GM23338 (cell line): ENCODE data around the gene RAD51B. TPM values are rescaled to one million over a fixed set of nuclear protein-coding genes. Genes with fewer than 3 reads are reported as not detected.

Source experiments
- ATAC-seq: fragments of 200-7000 bp; cut with Tn5 transposase; 3 replicates; pipeline ENCODE4 v1.9.1; 2020
- DNase-seq: peaks from one replicate; pipeline ENCODE4 v3.0.0-alpha.2; 2015; ENCODE audit warnings: low spot score
- H2AFZ ChIP-seq: fragments of 200-600 bp; sonication (generic); 2 replicates; pipeline ENCODE4 v1.8.0; 2016; ENCODE audit warnings: antibody characterized with exemption, mild to moderate bottlenecking, moderate library complexity
- H3F3A ChIP-seq: fragments of 200-600 bp; sonication (generic); replicated peaks from 2 replicates; pipeline ENCODE4 v1.8.0; 2017; ENCODE audit warnings: antibody characterized with exemption, mixed run types, low read depth
- H3K27ac ChIP-seq: fragments of 200-600 bp; sonication (generic); 2 replicates; pipeline ENCODE4 v1.6.1; 2016; ENCODE audit warnings: low read depth
- H3K27me3 ChIP-seq: fragments of 200-600 bp; sonication (generic); 2 replicates; pipeline ENCODE4 v1.8.0; 2016; ENCODE audit warnings: mild to moderate bottlenecking, mixed run types, moderate library complexity; ENCODE audit not compliant: insufficient read depth
- H3K36me3 ChIP-seq: fragments of 200-600 bp; sonication (generic); 2 replicates; pipeline ENCODE4 v1.8.0; 2016; ENCODE audit warnings: mild to moderate bottlenecking; ENCODE audit not compliant: insufficient read depth
- H3K4me1 ChIP-seq: fragments of 200-600 bp; sonication (generic); 2 replicates; pipeline ENCODE4 v1.8.0; 2016; ENCODE audit warnings: mild to moderate bottlenecking, moderate library complexity; ENCODE audit not compliant: insufficient read depth
- H3K4me2 ChIP-seq: fragments of 200-600 bp; sonication (generic); 2 replicates; pipeline ENCODE4 v1.7.1; 2017; ENCODE audit warnings: mixed run types
- H3K4me3 ChIP-seq: fragments of 200-600 bp; sonication (generic); 2 replicates; pipeline ENCODE4 v1.6.1; 2016; ENCODE audit warnings: mixed run types
- H3K79me2 ChIP-seq: fragments of 200-600 bp; sonication (generic); replicated peaks from 2 replicates; pipeline ENCODE4 v1.8.0; 2017; ENCODE audit warnings: mild to moderate bottlenecking; ENCODE audit not compliant: insufficient read depth
- H3K9me2 ChIP-seq: fragments of 200-600 bp; sonication (generic); 2 replicates; pipeline ENCODE4 v1.8.0; 2017; ENCODE audit not compliant: insufficient read depth
- H4K20me1 ChIP-seq: fragments of 200-600 bp; sonication (generic); replicated peaks from 2 replicates; pipeline ENCODE4 v1.8.0; 2017; ENCODE audit warnings: mild to moderate bottlenecking; ENCODE audit not compliant: insufficient read depth
- H3K27ac Mint-ChIP-seq: 2 replicates; pipeline ENCODE4 v1.8.0; 2020; ENCODE audit warnings: inconsistent platforms, mild to moderate bottlenecking, moderate library complexity, mixed read lengths
- H3K27me3 Mint-ChIP-seq: 3 replicates; pipeline ENCODE4 v1.8.0; 2022; ENCODE audit warnings: low read depth, mild to moderate bottlenecking, moderate library complexity, mixed read lengths, inconsistent platforms; ENCODE audit not compliant: insufficient read depth, poor library complexity
- H3K36me3 Mint-ChIP-seq: 3 replicates; pipeline ENCODE4 v1.8.0; 2021; ENCODE audit warnings: low read depth, mild to moderate bottlenecking, inconsistent platforms, moderate library complexity, mixed read lengths
- H3K4me1 Mint-ChIP-seq: 3 replicates; pipeline ENCODE4 v1.8.0; 2020; ENCODE audit warnings: mild to moderate bottlenecking, inconsistent platforms, mixed read lengths
- H3K4me3 Mint-ChIP-seq: 3 replicates; pipeline ENCODE4 v1.8.0; 2021; ENCODE audit warnings: moderate library complexity, mild to moderate bottlenecking, inconsistent platforms, mixed read lengths
- H3K9me3 Mint-ChIP-seq: 3 replicates; pipeline ENCODE4 v1.8.0; 2020; ENCODE audit warnings: moderate library complexity, mild to moderate bottlenecking, inconsistent platforms, mixed read lengths
- CREB1 ChIP-seq: fragments of 250-450 bp; sonication (Bioruptor Pico); IDR thresholded peaks from 2 replicates; pipeline ENCODE4 v1.5.0; 2020; ENCODE audit warnings: low read depth, mild to moderate bottlenecking, moderate library complexity
- EZH2 ChIP-seq: fragments of 200-600 bp; sonication (generic); IDR thresholded peaks from one replicate; pipeline ENCODE4 v1.8.0; 2017; ENCODE audit warnings: antibody characterized with exemption, mild to moderate bottlenecking, low read depth; ENCODE audit not compliant: unreplicated experiment
- EZH2phosphoT487 ChIP-seq: fragments of 200-600 bp; sonication (generic); IDR thresholded peaks from one replicate; pipeline ENCODE4 v1.8.1; 2018; ENCODE audit warnings: antibody characterized with exemption; ENCODE audit not compliant: unreplicated experiment
- JUNB ChIP-seq: IDR thresholded peaks from one replicate; pipeline ENCODE4 v1.6.1; 2016; ENCODE audit warnings: antibody characterized with exemption; ENCODE audit not compliant: unreplicated experiment
- NANOG ChIP-seq: IDR thresholded peaks from 2 replicates; pipeline ENCODE4 v1.6.1; 2016; ENCODE audit warnings: antibody characterized with exemption, borderline replicate concordance
- STAT1 ChIP-seq: IDR thresholded peaks from one replicate; pipeline ENCODE4 v1.6.1; 2016; ENCODE audit warnings: antibody characterized with exemption; ENCODE audit not compliant: unreplicated experiment
- ZNF114 ChIP-seq: fragments of 250-450 bp; sonication (Bioruptor Pico); IDR thresholded peaks from 2 replicates; pipeline ENCODE4 v1.5.0; 2020; ENCODE audit warnings: mild to moderate bottlenecking, moderate library complexity
- ZNF331 ChIP-seq: fragments of 250-450 bp; sonication (Bioruptor Pico); IDR thresholded peaks from 2 replicates; pipeline ENCODE4 v1.5.0; 2020; ENCODE audit warnings: low read depth, mild to moderate bottlenecking, moderate library complexity
- polyA plus RNA-seq: library from polyadenylated mRNA; unstranded; fragments of >200 nt; fragmentation: Nextera tagmentation; extraction: Ambion mirVana; gene quantifications from 2 replicates; pipeline ENCODE4 v1.2.1, GENCODE V29; 2016
- total RNA-seq: library from RNA; depleted of rRNA; stranded (reverse); fragments of >200 nt; shearing (Covaris generic); gene quantifications from 2 replicates; pipeline ENCODE4 v1.2.3, GENCODE V29; 2014
- TF ChIP-seq, protein P1 (sequence below): IDR thresholded peaks from 2 replicates; pipeline ENCODE4 v1.6.1; 2016; ENCODE audit warnings: antibody characterized with exemption
- TF ChIP-seq, protein P2 (sequence below): IDR thresholded peaks from one replicate; pipeline ENCODE4 v1.6.1; 2018; ENCODE audit warnings: antibody characterized with exemption; ENCODE audit not compliant: unreplicated experiment
- TF ChIP-seq, protein P3 (sequence below), 2 experiments: fragments of 200-600 bp in 1 of 2; sonication (generic) in 1 of 2; conservative IDR thresholded peaks; 2 replicates each; pipeline versions ENCODE4 v1.5.1 to v1.6.1; 2016 to 2017; ENCODE audit warnings: antibody characterized with exemption in 2 of 2, low read depth in 2 of 2, mild to moderate bottlenecking in 2 of 2, moderate library complexity in 1 of 2

Gene RAD51B
- total and polyA plus RNA-seq, 2 experiments from 2014 or later, result 15.7 to 29.1 TPM

DNA sequence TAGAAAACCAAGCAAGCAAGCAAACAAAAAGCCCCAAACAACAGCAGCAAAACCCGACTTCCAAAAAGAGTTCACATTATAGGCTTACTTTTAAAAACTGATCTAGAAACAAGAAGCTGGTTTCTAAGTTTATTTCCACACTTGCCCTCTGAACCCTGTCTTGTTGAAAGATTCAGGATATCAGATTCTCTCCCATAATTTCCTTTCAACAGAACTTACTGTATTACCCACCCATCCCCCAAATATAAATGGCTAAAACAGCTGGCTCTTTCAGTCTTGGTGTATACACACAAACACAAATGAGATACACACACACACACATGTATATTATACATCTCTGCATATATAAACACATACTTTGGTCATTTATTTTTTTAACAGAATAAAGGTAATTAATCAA, 512.4 kb downstream of the RAD51B start:
- H3K4me1 ChIP-seq, result peaks cover 15% of the 10 kb centered on the region
- no peaks in the 10 kb centered on the region for H3K27me3 ChIP-seq
- ATAC-seq, result no peak
- H3K9me2 ChIP-seq, result no peaks in the 10 kb centered on the region
- no peak overlapping the region for H3K4me3 ChIP-seq
- H3K36me3 ChIP-seq, result no peaks in the 10 kb centered on the region
- no peaks in the 10 kb centered on the region for H3F3A ChIP-seq
- no peaks in the 10 kb centered on the region for H3K9me3 Mint-ChIP-seq
- no peak overlapping the region for H3K4me3 Mint-ChIP-seq
- TF ChIP-seq JUNB, result no peak
- no peak for TF ChIP-seq EZH2phosphoT487
- TF ChIP-seq STAT1, result no peak
- no peak for TF ChIP-seq ZNF114 (CRISPR knock-in tag)
- TF ChIP-seq, protein P1, sequence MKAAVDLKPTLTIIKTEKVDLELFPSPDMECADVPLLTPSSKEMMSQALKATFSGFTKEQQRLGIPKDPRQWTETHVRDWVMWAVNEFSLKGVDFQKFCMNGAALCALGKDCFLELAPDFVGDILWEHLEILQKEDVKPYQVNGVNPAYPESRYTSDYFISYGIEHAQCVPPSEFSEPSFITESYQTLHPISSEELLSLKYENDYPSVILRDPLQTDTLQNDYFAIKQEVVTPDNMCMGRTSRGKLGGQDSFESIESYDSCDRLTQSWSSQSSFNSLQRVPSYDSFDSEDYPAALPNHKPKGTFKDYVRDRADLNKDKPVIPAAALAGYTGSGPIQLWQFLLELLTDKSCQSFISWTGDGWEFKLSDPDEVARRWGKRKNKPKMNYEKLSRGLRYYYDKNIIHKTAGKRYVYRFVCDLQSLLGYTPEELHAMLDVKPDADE, result no peak
- TF ChIP-seq CREB1, result no peak
- no peak for TF ChIP-seq EZH2
- TF ChIP-seq, protein P2, sequence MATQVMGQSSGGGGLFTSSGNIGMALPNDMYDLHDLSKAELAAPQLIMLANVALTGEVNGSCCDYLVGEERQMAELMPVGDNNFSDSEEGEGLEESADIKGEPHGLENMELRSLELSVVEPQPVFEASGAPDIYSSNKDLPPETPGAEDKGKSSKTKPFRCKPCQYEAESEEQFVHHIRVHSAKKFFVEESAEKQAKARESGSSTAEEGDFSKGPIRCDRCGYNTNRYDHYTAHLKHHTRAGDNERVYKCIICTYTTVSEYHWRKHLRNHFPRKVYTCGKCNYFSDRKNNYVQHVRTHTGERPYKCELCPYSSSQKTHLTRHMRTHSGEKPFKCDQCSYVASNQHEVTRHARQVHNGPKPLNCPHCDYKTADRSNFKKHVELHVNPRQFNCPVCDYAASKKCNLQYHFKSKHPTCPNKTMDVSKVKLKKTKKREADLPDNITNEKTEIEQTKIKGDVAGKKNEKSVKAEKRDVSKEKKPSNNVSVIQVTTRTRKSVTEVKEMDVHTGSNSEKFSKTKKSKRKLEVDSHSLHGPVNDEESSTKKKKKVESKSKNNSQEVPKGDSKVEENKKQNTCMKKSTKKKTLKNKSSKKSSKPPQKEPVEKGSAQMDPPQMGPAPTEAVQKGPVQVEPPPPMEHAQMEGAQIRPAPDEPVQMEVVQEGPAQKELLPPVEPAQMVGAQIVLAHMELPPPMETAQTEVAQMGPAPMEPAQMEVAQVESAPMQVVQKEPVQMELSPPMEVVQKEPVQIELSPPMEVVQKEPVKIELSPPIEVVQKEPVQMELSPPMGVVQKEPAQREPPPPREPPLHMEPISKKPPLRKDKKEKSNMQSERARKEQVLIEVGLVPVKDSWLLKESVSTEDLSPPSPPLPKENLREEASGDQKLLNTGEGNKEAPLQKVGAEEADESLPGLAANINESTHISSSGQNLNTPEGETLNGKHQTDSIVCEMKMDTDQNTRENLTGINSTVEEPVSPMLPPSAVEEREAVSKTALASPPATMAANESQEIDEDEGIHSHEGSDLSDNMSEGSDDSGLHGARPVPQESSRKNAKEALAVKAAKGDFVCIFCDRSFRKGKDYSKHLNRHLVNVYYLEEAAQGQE, result no peak
- no peak for TF ChIP-seq NANOG
- H2AFZ ChIP-seq, result no peak overlapping the region
- no peaks in the 10 kb centered on the region for H3K79me2 ChIP-seq
- H3K27ac ChIP-seq, result no peak overlapping the region
- H4K20me1 ChIP-seq, result no peaks in the 10 kb centered on the region
- peak overlapping the region; percentile 24 for H3K27ac Mint-ChIP-seq
- H3K4me1 Mint-ChIP-seq, result peaks cover 27% of the 10 kb centered on the region
- H3K27me3 Mint-ChIP-seq, result peaks cover 2% of the 10 kb centered on the region
- H3K36me3 Mint-ChIP-seq, result no peaks in the 10 kb centered on the region
- H3K4me2 ChIP-seq, result peak overlapping the region; percentile 31; the same call in 1 of the 2 replicates
- DNase-seq, result no peak

DNA sequence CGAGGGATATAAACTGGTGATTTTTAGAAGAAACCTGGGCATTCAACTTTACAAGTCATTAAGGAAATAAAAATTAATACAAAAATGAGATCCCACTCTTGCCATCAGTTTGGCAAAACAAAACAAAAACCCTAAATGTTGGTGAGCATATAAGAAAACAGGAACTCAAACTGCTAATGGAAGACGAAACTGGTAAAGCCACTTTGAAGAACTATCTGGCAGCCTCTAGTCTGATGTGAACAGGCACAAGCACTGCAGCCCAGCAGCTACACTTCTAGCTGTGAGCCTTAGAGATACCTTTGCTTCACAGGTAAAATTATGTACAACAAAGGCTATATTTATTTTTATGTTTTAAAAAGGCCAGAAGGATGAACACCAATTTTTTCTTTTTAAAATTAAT, 513.7 kb downstream of the RAD51B start:
- H2AFZ ChIP-seq, result no peak overlapping the region
- H3K27ac ChIP-seq, result no peak overlapping the region
- no peak overlapping the region for H3K4me3 ChIP-seq
- H3K79me2 ChIP-seq, result no peaks in the 10 kb centered on the region
- no peaks in the 10 kb centered on the region for H3F3A ChIP-seq
- TF ChIP-seq CREB1, result no peak
- no peak for TF ChIP-seq ZNF331 (CRISPR knock-in tag)
- TF ChIP-seq, protein P3, sequence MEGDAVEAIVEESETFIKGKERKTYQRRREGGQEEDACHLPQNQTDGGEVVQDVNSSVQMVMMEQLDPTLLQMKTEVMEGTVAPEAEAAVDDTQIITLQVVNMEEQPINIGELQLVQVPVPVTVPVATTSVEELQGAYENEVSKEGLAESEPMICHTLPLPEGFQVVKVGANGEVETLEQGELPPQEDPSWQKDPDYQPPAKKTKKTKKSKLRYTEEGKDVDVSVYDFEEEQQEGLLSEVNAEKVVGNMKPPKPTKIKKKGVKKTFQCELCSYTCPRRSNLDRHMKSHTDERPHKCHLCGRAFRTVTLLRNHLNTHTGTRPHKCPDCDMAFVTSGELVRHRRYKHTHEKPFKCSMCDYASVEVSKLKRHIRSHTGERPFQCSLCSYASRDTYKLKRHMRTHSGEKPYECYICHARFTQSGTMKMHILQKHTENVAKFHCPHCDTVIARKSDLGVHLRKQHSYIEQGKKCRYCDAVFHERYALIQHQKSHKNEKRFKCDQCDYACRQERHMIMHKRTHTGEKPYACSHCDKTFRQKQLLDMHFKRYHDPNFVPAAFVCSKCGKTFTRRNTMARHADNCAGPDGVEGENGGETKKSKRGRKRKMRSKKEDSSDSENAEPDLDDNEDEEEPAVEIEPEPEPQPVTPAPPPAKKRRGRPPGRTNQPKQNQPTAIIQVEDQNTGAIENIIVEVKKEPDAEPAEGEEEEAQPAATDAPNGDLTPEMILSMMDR (conservative IDR thresholded peaks at IDR 0.05; ENCODE audit: low read depth in 2 of 2), result no peak
- no peak for TF ChIP-seq EZH2
- H3K36me3 ChIP-seq, result no peaks in the 10 kb centered on the region
- H3K36me3 Mint-ChIP-seq, result peaks cover 2% of the 10 kb centered on the region; the same call in 1 of the 3 replicates
- H3K4me1 Mint-ChIP-seq, result peaks cover 27% of the 10 kb centered on the region
- no peaks in the 10 kb centered on the region for H3K27me3 ChIP-seq
- H3K4me2 ChIP-seq, result no peak overlapping the region
- no peaks in the 10 kb centered on the region for H4K20me1 ChIP-seq
- H3K9me2 ChIP-seq, result no peaks in the 10 kb centered on the region
- H3K9me3 Mint-ChIP-seq, result no peaks in the 10 kb centered on the region
- no peak overlapping the region; the same call in 1 of the 2 replicates for H3K27ac Mint-ChIP-seq
- no peak; the same call in 1 of the 3 replicates for ATAC-seq
- H3K4me3 Mint-ChIP-seq, result no peak overlapping the region
- H3K4me1 ChIP-seq, result peaks cover 15% of the 10 kb centered on the region
- peaks cover 4% of the 10 kb centered on the region for H3K27me3 Mint-ChIP-seq
- DNase-seq, result no peak
